Measurements from ENCODE around the gene FBRSL1.
"Not testable (repeated sequence)": the region's sequence is repeated elsewhere in the genome, so short reads cannot be mapped to it uniquely, and the experiment has no call there.

FBRSL1 gene

DNA sequence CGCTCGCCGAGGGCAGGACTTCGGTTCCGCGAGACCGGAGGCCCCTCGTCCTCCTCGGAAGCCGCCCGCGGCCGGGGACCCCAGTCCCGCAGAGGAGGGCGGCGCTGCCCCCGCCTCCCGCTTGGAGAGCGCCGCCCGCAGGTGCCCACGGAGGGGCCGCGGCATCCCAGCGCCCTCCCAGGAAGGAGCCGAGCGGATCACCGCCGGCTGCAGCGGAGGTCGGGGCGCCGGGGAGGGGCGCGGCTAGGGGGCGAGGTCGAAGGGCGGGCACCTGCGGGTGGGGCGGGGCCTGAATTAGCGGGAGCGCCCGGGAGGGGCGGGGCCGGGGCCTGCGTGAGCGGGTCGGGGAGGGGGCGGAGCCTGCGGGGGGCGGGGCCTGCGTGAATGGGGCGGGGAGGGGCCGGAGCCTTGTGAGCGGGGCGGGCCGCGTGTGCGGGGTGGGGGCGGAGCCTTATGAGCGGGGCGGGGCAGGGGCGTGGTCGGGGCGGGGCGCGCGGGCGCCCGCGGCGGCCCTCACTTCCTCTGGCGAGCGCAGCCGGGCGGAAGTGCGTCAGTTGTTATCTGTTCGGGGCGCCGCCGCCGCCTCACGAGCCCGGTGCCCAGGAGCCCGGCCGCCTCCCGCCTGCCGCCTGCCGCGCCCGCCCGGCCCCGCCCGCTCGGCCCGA is at the start of gene FBRSL1:
TSS of gene FBRSL1 (plus strand) at position 550 of the 665 bp plus-strand sequence.
- peak; percentile 80 for DNase-seq
- Histone ChIP-seq H4K20me1 (ENCODE audit: insufficient read depth, low read length) (no peaks in the 10 kb centered on the region), H3K9me3 (replicated peaks; ENCODE audit: insufficient read depth, low read length) (no peaks in the 10 kb centered on the region), H3K9ac (ENCODE audit: low read length) (peak within 1 kb of the TSS; percentile 29; the same call in 1 of the 2 replicates), H3K4me1 (ENCODE audit: low read length) (peaks cover 7% of the 10 kb centered on the region; the same call in 1 of the 2 replicates), H2AFZ (ENCODE audit: low read length) (no peak within 1 kb of the TSS), H3K27ac (ENCODE audit: low read length) (no peak within 1 kb of the TSS), H3F3A (ENCODE audit: insufficient read depth, low read length) (no peaks in the 10 kb centered on the region), H3K36me3 (replicated peaks; ENCODE audit: insufficient read depth, low read length) (no peaks in the 10 kb centered on the region), H3K27me3 (replicated peaks; ENCODE audit: insufficient read depth, low read length) (peaks cover 14% of the 10 kb centered on the region), H3K79me2 (ENCODE audit: low read length) (peaks cover 41% of the 10 kb centered on the region), H3K4me3 (ENCODE audit: low read length) (peak within 1 kb of the TSS; percentile 59), H3K4me2 (ENCODE audit: low read depth, low read length) (peak within 1 kb of the TSS; percentile 65), H3K9me2 (replicated peaks; ENCODE audit: insufficient read depth, low read length) (no peaks in the 10 kb centered on the region)
- no peak for TF ChIP-seq EZH2phosphoT487 (IDR thresholded peaks at IDR 0.05; ENCODE audit: low read length)
- TF ChIP-seq, protein P1, sequence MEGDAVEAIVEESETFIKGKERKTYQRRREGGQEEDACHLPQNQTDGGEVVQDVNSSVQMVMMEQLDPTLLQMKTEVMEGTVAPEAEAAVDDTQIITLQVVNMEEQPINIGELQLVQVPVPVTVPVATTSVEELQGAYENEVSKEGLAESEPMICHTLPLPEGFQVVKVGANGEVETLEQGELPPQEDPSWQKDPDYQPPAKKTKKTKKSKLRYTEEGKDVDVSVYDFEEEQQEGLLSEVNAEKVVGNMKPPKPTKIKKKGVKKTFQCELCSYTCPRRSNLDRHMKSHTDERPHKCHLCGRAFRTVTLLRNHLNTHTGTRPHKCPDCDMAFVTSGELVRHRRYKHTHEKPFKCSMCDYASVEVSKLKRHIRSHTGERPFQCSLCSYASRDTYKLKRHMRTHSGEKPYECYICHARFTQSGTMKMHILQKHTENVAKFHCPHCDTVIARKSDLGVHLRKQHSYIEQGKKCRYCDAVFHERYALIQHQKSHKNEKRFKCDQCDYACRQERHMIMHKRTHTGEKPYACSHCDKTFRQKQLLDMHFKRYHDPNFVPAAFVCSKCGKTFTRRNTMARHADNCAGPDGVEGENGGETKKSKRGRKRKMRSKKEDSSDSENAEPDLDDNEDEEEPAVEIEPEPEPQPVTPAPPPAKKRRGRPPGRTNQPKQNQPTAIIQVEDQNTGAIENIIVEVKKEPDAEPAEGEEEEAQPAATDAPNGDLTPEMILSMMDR (IDR thresholded peaks at IDR 0.05; ENCODE audit: low read length) = no peak
- no peak for TF ChIP-seq EZH2 (optimal IDR thresholded peaks at IDR 0.05; ENCODE audit: low read depth, low read length)

DNA sequence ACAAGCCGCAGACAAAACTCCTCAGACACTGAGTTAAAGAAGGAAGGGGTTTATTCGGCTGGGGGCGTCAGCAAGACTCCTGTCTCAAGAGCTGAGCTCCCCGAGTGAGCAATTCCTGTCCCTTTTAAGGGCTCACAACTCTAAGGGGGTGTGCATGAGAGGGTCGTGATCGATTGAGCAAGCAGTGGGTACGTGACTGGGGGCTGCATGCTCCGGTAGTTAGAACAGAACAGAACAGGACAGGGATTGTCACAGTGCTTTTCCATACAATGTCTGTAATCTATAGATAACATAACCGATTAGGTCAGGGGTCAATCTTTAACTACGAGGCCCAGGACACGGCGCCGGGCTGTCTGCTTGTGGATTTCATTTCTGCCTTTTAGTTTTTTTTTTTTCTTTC is 49.5 kb upstream of the FBRSL1 start:
- H4K20me1 ChIP-seq (ENCODE audit: insufficient read depth, low read length); H3K4me3 ChIP-seq (ENCODE audit: low read length); H3K4me1 ChIP-seq (ENCODE audit: low read length); H3K79me2 ChIP-seq (ENCODE audit: low read length); H2AFZ ChIP-seq (ENCODE audit: low read length); H3F3A ChIP-seq (ENCODE audit: insufficient read depth, low read length); H3K36me3 ChIP-seq (replicated peaks; ENCODE audit: insufficient read depth, low read length); H3K4me2 ChIP-seq (ENCODE audit: low read depth, low read length); DNase-seq; H3K27ac ChIP-seq (ENCODE audit: low read length); H3K9ac ChIP-seq (ENCODE audit: low read length); H3K9me2 ChIP-seq (replicated peaks; ENCODE audit: insufficient read depth, low read length); H3K9me3 ChIP-seq (replicated peaks; ENCODE audit: insufficient read depth, low read length): not testable (repeated sequence)
- peaks cover 58% of the 10 kb centered on the region for H3K27me3 ChIP-seq (replicated peaks; ENCODE audit: insufficient read depth, low read length)

DNA sequence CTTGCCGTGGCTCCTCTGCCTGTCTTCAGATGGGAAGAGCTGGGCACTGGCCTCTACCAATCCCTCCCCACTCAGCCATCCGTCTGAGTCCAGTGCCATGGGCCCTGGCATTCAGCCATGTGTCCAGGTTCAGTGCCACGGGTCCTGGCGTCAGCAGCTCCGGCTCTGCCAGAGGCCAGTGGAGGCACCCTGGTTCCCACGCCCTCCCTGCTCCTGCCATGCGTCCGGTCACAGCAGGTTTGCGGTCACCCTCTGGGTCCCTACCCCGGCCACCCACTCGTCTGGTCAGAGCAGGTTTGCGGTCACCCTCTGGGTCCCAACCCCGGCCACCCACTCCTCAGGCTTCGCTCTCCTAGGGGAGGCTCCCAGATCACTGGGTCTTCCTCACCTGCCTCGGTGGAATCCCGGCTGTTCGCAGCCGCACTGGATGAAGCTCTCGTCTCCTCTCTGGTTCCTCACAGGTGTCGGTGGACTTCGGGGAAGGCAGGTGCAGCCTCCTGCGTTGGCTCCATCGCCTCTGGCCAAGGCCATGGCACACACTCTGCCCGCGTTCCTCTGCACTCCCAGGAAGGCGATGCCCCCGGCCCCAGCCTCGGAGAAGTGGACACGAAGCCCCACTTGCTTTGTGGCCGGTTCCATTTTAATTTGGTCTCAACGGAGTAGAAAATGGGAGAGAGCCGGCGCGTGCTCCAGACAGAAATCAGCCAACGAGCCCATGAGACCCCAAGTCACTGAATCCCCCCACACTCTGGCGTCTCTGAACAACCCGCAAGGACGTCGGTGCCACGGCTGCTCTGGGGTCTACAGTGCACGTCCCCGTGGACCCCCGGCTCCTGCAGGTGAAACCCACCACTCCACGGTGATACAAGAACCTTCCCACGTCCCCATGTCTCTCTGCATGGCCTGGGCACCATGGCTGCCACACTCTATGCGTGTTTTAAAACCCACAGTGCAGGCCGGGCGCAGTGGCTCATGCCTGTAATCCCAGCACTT is 47.8 kb upstream of the FBRSL1 start:
- H3K27me3 ChIP-seq (replicated peaks; ENCODE audit: insufficient read depth, low read length) = peaks cover 40% of the 10 kb centered on the region
- no peaks in the 10 kb centered on the region for H3K4me1 ChIP-seq (ENCODE audit: low read length)
- H4K20me1 ChIP-seq (ENCODE audit: insufficient read depth, low read length) = no peaks in the 10 kb centered on the region
- no peak overlapping the region for H2AFZ ChIP-seq (ENCODE audit: low read length)
- no peak for DNase-seq
- no peak for TF ChIP-seq EZH2phosphoT487 (IDR thresholded peaks at IDR 0.05; ENCODE audit: low read length)
- TF ChIP-seq, protein P1 (IDR thresholded peaks at IDR 0.05; ENCODE audit: low read length) = no peak
- no peak for TF ChIP-seq EZH2 (optimal IDR thresholded peaks at IDR 0.05; ENCODE audit: low read depth, low read length)
- H3K27ac ChIP-seq (ENCODE audit: low read length) = no peak overlapping the region
- no peaks in the 10 kb centered on the region for H3K79me2 ChIP-seq (ENCODE audit: low read length)
- no peaks in the 10 kb centered on the region for H3K9me2 ChIP-seq (replicated peaks; ENCODE audit: insufficient read depth, low read length)
- H3F3A ChIP-seq (ENCODE audit: insufficient read depth, low read length) = no peaks in the 10 kb centered on the region
- no peak overlapping the region for H3K4me2 ChIP-seq (ENCODE audit: low read depth, low read length)
- H3K4me3 ChIP-seq (ENCODE audit: low read length) = no peak overlapping the region
- no peak overlapping the region for H3K9ac ChIP-seq (ENCODE audit: low read length)
- no peaks in the 10 kb centered on the region for H3K36me3 ChIP-seq (replicated peaks; ENCODE audit: insufficient read depth, low read length)
- H3K9me3 ChIP-seq (replicated peaks; ENCODE audit: insufficient read depth, low read length) = no peaks in the 10 kb centered on the region
